Adrenal gland (tissue), 5 donors: ENCODE data around the gene SNX8.

Source experiments
- CTCF ChIP-seq, 6 experiments: fragments of 450-650 bp in 4 of 6; fragments of 200-600 bp in 2 of 6; sonication (generic) in 1 of 6; IDR thresholded peaks; 1 replicate in 5 of 6; 2 replicates in 1 of 6; pipeline versions ENCODE4 v1.5.1 to v1.8.0; 2016 to 2021; ENCODE audit warnings: antibody characterized with exemption in 6 of 6, mild to moderate bottlenecking in 2 of 6, moderate library complexity in 1 of 6
- POLR2A ChIP-seq, 2 donors: fragments of 450-650 bp; IDR thresholded peaks; one replicate each; pipeline ENCODE4 v1.6.1; 2017; ENCODE audit warnings: antibody characterized with exemption in 2 of 2, mild to moderate bottlenecking in 2 of 2, moderate library complexity in 1 of 2
- donor health status: DM: no; HTN: no; CAD: no.

- TF ChIP-seq POLR2A (IDR thresholded peaks at IDR 0.05): no peak
- TF ChIP-seq CTCF (IDR thresholded peaks at IDR 0.05): no peak
Measured at GRCh38 chr7:2331707-2332106, 17.5 kb upstream of the SNX8 start.
